Aortic smooth muscle cell (primary cell): ENCODE results near the gene LAYN. TPM values are rescaled to one million over a fixed set of nuclear protein-coding genes. Genes with fewer than 3 reads are reported as not detected.

Experiments
- total RNA-seq: library from RNA; depleted of rRNA; stranded (reverse); fragments of >200 nt; gene quantifications from 2 replicates; pipeline ENCODE4 v1.2.3, GENCODE V29; 2014

LAYN gene, protein sequence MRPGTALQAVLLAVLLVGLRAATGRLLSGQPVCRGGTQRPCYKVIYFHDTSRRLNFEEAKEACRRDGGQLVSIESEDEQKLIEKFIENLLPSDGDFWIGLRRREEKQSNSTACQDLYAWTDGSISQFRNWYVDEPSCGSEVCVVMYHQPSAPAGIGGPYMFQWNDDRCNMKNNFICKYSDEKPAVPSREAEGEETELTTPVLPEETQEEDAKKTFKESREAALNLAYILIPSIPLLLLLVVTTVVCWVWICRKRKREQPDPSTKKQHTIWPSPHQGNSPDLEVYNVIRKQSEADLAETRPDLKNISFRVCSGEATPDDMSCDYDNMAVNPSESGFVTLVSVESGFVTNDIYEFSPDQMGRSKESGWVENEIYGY
- 9.4 and 27.1 TPM in 2 replicates for total RNA-seq

DNA sequence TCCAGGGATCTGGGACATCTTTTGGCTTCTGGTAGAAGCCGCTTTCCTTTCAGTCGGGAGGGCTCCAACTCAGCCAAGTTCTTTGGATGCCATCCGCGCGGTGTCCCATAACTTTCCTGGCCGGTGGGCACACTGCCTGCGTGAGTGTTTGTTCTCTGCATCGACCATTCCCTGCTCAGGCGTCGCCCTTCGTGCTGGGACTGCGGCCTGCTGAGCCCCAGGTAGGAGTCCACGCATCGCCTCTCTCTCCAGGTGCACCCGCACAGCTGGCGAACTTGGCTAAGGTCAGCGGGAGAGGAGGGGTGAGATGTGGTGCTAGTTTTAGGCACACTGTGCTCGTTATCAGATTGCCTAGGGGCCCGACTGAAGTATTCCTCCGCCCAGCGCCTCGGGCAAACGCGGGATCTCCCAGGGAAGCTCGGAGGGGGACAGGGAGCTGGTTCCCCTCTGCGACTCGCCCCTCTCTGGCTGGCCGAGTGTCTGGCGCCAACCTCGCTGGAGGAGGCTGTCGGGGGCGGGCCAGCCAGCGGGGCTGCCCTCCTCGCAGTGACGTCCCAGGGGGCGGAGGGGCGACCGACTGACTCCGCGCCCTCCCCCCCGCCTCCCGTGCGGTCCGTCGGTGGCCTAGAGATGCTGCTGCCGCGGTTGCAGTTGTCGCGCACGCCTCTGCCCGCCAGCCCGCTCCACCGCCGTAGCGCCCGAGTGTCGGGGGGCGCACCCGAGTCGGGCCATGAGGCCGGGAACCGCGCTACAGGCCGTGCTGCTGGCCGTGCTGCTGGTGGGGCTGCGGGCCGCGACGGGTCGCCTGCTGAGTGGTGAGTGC, at the start of gene LAYN:
TSS of gene LAYN (plus strand) at position 607 of the 823 bp plus-strand sequence. CDS start at position 731, 124 bp downstream.

DNA sequence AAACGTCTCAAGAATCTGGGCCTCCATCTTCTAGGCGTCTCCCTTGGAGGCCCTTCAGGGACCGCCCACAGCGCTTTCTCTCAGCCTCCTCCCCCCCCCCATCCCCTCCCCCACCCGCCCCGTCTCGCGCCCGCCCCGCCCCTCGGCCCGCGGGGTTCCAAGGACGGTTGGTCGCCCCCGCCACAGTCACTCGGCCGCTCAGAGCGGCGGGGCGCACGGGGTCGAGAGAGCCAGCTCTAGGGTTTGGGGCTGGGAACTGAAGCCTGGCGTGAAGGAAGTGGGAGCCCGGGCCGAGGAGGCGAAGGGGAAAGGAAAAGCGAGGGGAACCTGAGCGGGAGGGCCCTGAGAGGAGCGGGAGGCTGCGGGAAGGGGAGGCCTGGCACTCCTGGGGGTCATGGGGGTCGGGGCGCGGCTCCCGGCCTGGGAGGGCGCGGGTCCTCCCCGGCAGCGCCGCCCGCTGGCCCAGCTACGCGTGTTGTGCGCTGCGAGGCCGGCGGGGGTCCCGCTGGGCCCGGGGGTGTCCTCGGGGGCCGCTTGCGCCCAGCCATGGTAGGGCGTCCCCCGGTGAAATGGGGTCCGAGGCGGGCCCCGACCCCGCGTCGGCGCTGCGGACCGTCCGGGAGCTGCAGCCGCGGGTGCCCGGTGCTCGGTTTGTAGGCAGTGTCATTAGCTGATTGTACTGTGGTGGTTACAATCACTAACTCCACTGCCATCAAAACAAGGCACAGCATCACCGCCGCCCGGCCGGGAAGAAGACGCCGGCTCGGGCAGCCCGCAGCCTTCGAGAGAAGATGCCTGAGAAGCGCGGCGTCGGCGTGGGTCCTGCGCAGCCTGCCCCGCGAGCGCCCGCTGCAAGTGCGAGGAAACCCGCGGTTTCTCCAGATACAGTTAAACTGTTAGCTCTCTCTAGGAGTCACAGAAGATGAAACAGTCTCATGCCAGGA, 28.0 kb upstream of the LAYN start, which contains the start of gene BTG4:
TSS of gene BTG4 (minus strand) at position 91 of the 944 bp plus-strand sequence. CDS start 13,610 bp downstream, outside the sequence.

DNA sequence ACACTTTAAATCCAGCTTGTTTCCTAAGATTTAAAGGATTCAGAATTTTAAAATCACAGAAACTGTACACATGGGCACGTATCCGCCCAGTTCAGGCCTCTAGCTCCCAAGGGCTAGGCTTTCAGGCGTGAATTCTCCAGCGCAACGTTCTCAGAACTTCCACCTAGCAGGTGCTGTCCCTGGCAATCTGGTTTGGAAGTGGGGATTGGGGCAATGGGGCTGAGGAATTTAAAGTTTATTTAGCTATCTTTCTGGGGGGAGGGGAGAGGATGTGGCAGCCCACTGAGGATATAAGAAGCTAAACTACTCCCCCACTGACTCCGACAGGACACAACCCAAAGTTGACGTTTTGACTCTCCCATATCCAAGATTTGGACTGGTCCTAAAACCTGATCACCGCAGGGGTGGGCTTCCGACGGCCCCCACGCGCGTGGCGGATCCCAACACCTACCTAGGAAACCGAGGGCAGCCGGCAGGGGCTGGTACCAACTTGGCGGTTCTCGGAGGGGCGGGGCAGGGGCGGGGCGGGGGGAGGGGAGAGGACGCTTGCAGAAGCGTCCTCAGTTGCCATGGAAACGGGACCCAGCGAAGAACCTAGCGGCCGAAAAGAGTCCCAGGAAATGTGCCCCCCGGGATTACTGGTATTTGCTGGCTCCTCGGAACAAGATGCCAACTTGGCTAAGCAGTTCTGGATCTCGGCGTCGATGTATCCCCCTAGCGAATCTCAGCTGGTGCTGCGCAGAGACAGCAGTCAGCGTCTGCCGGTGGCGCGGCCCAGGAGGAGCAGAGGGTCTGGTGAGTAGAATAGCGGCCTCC, 26.1 kb upstream of the LAYN start, which contains the start of gene HOATZ:
TSS of gene HOATZ (plus strand) at position 563 of the 816 bp plus-strand sequence. CDS start at position 570, 7 bp downstream.

DNA sequence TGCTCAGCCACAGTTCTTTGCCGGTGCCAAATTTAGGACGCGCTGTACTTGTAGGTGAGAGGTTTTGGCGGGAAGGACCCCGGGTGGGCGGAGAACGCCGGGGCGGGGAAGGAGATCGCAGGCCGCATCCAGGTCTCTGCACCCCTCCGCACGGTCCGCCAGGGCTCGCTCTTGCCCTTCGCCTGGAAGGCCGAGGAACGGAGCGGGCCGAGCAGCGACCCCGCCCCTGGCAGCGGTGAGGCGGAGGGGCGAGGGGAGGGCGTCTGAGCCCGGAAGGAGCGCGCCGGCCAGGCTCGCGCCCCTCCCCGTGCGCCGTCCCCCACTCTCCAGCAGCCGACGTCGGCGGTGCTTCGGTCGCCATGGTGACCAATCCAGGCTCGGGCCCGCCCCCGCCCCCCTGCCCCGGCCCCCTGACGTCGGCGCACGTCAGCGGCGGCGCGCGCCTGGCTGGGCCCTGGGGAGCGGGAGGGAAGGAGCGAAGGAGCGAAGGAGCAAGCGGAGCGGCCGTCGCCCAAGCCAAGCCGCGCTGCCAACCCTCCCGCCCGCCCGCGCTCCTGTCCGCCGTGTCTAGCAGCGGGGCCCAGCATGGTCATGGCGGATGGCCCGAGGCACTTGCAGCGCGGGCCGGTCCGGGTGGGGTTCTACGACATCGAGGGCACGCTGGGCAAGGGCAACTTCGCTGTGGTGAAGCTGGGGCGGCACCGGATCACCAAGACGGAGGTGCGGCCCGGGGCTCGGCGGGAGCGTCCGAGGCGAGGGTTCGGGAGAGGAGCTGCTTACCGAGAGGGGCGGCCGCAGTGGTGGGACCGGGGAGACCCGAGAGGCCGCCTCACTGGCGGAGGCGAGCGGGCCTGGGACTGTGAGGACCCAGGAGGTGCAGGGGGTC, 61.7 kb downstream of the LAYN start, which contains the start of gene SIK2:
TSS of gene SIK2 (plus strand) at position 471 of the 886 bp plus-strand sequence. CDS start at position 586, 115 bp downstream.

Other genes starting within 250 kb of the LAYN start
- not detected in 2 replicates for gene POU2AF3, start 242.2 kb upstream of the LAYN start, total RNA-seq
- not detected in 2 replicates for gene POU2AF1, start 161.4 kb upstream of the LAYN start, total RNA-seq
- not detected in 2 replicates for gene BTG4, start 28.3 kb upstream of the LAYN start, total RNA-seq
- gene HOATZ, start 25.9 kb upstream of the LAYN start, total RNA-seq, result not detected in 2 replicates
- 6.6 and 8.3 TPM in 2 replicates for gene SIK2, start 61.7 kb downstream of the LAYN start, total RNA-seq
- 22.9 and 33.2 TPM in 2 replicates for gene PPP2R1B, start 225.7 kb downstream of the LAYN start, total RNA-seq